Common myeloid progenitor, CD34-positive (primary cell): ENCODE measurements around the gene ULBP3.
"Not testable (repeated sequence)": the region's sequence is repeated elsewhere in the genome, so short reads cannot be mapped to it uniquely, and the experiment has no call there.

Source experiments
- CTCF ChIA-PET: fragments of 350-600 bp; sonication (Branson Sonifier 250); formaldehyde crosslinking; loops from one replicate; lab custom pipeline; 2021; ENCODE audit warnings: antibody characterized with exemption; lab: Charles Lee
- POLR2A ChIA-PET: fragments of 350-600 bp; sonication (Branson Sonifier 250); formaldehyde crosslinking; loops from one replicate; lab custom pipeline; 2021; ENCODE audit warnings: antibody characterized with exemption; lab: Charles Lee
- DNase-seq, 3 donors: peaks; one replicate each; pipeline versions ENCODE4 v3.0.0 to v3.0.0-alpha.2; 2013
- H3K27ac ChIP-seq, 2 experiments: 1 replicate in 1 of 2; 2 replicates in 1 of 2; pipeline ENCODE4 v1.7.0; 2013; ENCODE audit warnings: inconsistent platforms in 2 of 2, low read length in 2 of 2, mild to moderate bottlenecking in 2 of 2, low read depth in 1 of 2, moderate library complexity in 1 of 2; ENCODE audit not compliant: severe bottlenecking in 2 of 2, insufficient read depth in 1 of 2, poor library complexity in 1 of 2
- H3K27me3 ChIP-seq, 5 experiments: replicated peaks in 2 of 5; 1 replicate in 3 of 5; 2 replicates in 2 of 5; pipeline versions ENCODE4 v1.6.1 to v1.7.0; 2013; ENCODE audit warnings: low read length in 4 of 5, mild to moderate bottlenecking in 2 of 5, moderate library complexity in 2 of 5, inconsistent platforms in 1 of 5; ENCODE audit not compliant: insufficient read depth in 5 of 5, control insufficient read depth in 4 of 5
- H3K36me3 ChIP-seq, 4 experiments: 1 replicate in 2 of 4; 2 replicates in 2 of 4; pipeline versions ENCODE4 v1.6.1 to v1.7.0; 2013; ENCODE audit warnings: low read length in 3 of 4, control low read depth in 1 of 4, mild to moderate bottlenecking in 1 of 4; ENCODE audit not compliant: control insufficient read depth in 4 of 4, insufficient read depth in 4 of 4
- H3K4me1 ChIP-seq, 4 experiments: 1 replicate in 3 of 4; 2 replicates in 1 of 4; pipeline versions ENCODE4 v1.6.1 to v1.7.1; 2013; ENCODE audit warnings: low read length in 3 of 4, mild to moderate bottlenecking in 3 of 4, control low read depth in 1 of 4, inconsistent platforms in 1 of 4, moderate library complexity in 1 of 4; ENCODE audit not compliant: control insufficient read depth in 4 of 4, insufficient read depth in 4 of 4; ENCODE audit errors: control extremely low read depth in 1 of 4
- H3K4me3 ChIP-seq, 7 experiments: 1 replicate in 4 of 7; 2 replicates in 3 of 7; pipeline versions ENCODE4 v1.5.1 to v1.7.0; 2013; ENCODE audit warnings: mild to moderate bottlenecking in 7 of 7, low read length in 6 of 7, moderate library complexity in 6 of 7, inconsistent platforms in 2 of 7, low read depth in 2 of 7, control low read depth in 1 of 7; ENCODE audit not compliant: insufficient read depth in 4 of 7, control insufficient read depth in 1 of 7; ENCODE audit errors: extremely low read depth in 1 of 7
- H3K9me3 ChIP-seq, 5 experiments: 1 replicate in 4 of 5; 2 replicates in 1 of 5; pipeline versions ENCODE4 v1.6.1 to v1.7.1; 2013; ENCODE audit warnings: low read length in 4 of 5, mild to moderate bottlenecking in 2 of 5, inconsistent platforms in 1 of 5, low read depth in 1 of 5, moderate library complexity in 1 of 5; ENCODE audit not compliant: control insufficient read depth in 4 of 5, insufficient read depth in 2 of 5; ENCODE audit errors: control extremely low read depth in 1 of 5
- WGBS: methylation state at CpG from one replicate; pipeline ENCODE4 v1.1.5; 2013; ENCODE audit not compliant: insufficient coverage; 5-methylcytosine and 5-hydroxymethylcytosine counted together

ULBP3 gene

GRCh38 chr6:150013785-150014622 is 54.9 kb downstream of the ULBP3 start:
- H3K36me3 ChIP-seq, H3K4me1 ChIP-seq, POLR2A ChIA-PET, H3K4me3 ChIP-seq, H3K9me3 ChIP-seq, DNase-seq, H3K27ac ChIP-seq: not testable (repeated sequence)
- no CpG with 5 or more reads among the region's 24 CpGs for WGBS
- CTCF ChIA-PET: interaction anchor here (1.3 kb wide), 1 partner anchor 78 kb away, joined by 3 read pairs; no protein-coding TSS in a partner anchor
- H3K27me3 ChIP-seq: peaks cover 14 to 75% (median 41%) of the 10 kb centered on the region in 5 experiments

GRCh38 chr6:150012846-150013784 is 55.8 kb downstream of the ULBP3 start:
- not testable (repeated sequence) for DNase-seq, H3K4me3 ChIP-seq, H3K9me3 ChIP-seq, H3K27ac ChIP-seq, H3K4me1 ChIP-seq, H3K36me3 ChIP-seq
- CTCF ChIA-PET: interaction anchor here (0.7 to 1.3 kb wide), 2 partner anchors 51 to 77 kb away, joined by 3 read pairs; no protein-coding TSS in a partner anchor
- POLR2A ChIA-PET: interaction anchor here (0.7 kb wide), 1 partner anchor 367 kb away, joined by 5 read pairs; no protein-coding TSS in a partner anchor
- 33% methylated on average over 5 of the region's 8 CpGs for WGBS
- H3K27me3 ChIP-seq: peaks cover 14 to 75% (median 43%) of the 10 kb centered on the region in 5 experiments
